ENCODE results near the gene NOL6. TPM values are rescaled to one million over a fixed set of nuclear protein-coding genes. Genes with fewer than 3 reads are reported as not detected.

Gene NOL6
- polyA plus RNA-seq, 1 donor, result 20.8 TPM

GRCh38 chr9:33453999-33454660, 19.6 kb downstream of the NOL6 start:
- DNase-seq (ENCODE audit: low read depth), result no peak

GRCh38 chr9:33453286-33453860, 20.4 kb downstream of the NOL6 start:
- DNase-seq (ENCODE audit: low read depth), result no peak

GRCh38 chr9:33452828-33453271, 20.9 kb downstream of the NOL6 start:
- no peak for DNase-seq (ENCODE audit: low read depth)

- DNase-seq (ENCODE audit: low read depth), result no peak
Observed at GRCh38 chr9:33450621-33451146, 23.0 kb downstream of the NOL6 start.

GRCh38 chr9:33449715-33450114, 24.0 kb downstream of the NOL6 start:
- no peak for DNase-seq (ENCODE audit: low read depth)

- DNase-seq (ENCODE audit: low read depth), result no peak
Observed at GRCh38 chr9:33447799-33448553, 25.7 kb downstream of the NOL6 start.

GRCh38 chr9:33446946-33447798, 26.6 kb downstream of the NOL6 start, which contains the start of gene AQP3:
Gene AQP3 (minus strand): TSS chr9:33447593. CDS start chr9:33447530, 63 bp downstream.
- DNase-seq (ENCODE audit: low read depth), result no peak

- no peak for DNase-seq (ENCODE audit: low read depth)
Observed at GRCh38 chr9:33446240-33446945, 27.3 kb downstream of the NOL6 start.

GRCh38 chr9:33445389-33446239, 28.1 kb downstream of the NOL6 start:
- DNase-seq (ENCODE audit: low read depth), result no peak

- DNase-seq (ENCODE audit: low read depth), result no peak
Observed at GRCh38 chr9:33443464-33444154, 30.1 kb downstream of the NOL6 start.

GRCh38 chr9:33443047-33443446, 30.7 kb downstream of the NOL6 start:
- no peak for DNase-seq (ENCODE audit: low read depth)

GRCh38 chr9:33442125-33442524, 31.6 kb downstream of the NOL6 start:
- DNase-seq (ENCODE audit: low read depth), result no peak

GRCh38 chr9:33440609-33441008, 33.1 kb downstream of the NOL6 start:
- no peak for DNase-seq (ENCODE audit: low read depth)

- DNase-seq (ENCODE audit: low read depth), result no peak
Observed at GRCh38 chr9:33440204-33440603, 33.5 kb downstream of the NOL6 start.

- no peak for DNase-seq (ENCODE audit: low read depth)
Observed at GRCh38 chr9:33439731-33440130, 34.0 kb downstream of the NOL6 start.

- DNase-seq (ENCODE audit: low read depth), result no peak
Observed at GRCh38 chr9:33438926-33439680, 34.6 kb downstream of the NOL6 start.

GRCh38 chr9:33437898-33438297, 35.8 kb downstream of the NOL6 start:
- DNase-seq (ENCODE audit: low read depth), result no peak

- DNase-seq (ENCODE audit: low read depth), result no peak
Observed at GRCh38 chr9:33437205-33437604, 36.5 kb downstream of the NOL6 start.

GRCh38 chr9:33436445-33436844, 37.3 kb downstream of the NOL6 start:
- no peak for DNase-seq (ENCODE audit: low read depth)

All from forelimb muscle (tissue), 1 donor.